ENCODE results near the gene SPATA2L. TPM values are rescaled to one million over a fixed set of nuclear protein-coding genes. Genes with fewer than 3 reads are reported as not detected.

The SPATA2L gene
- total RNA-seq, 1 donor, result 14.8 TPM

- peak; percentile 52 for DNase-seq (ENCODE audit: insufficient read length, low spot score, missing footprints)
- H3K36me3 ChIP-seq (ENCODE audit: insufficient read depth, low read length), result peaks cover 43% of the 10 kb centered on the region
- H3K27me3 ChIP-seq (ENCODE audit: insufficient read depth, low read length), result no peaks in the 10 kb centered on the region
- peaks cover 8% of the 10 kb centered on the region for H4K20me1 ChIP-seq (ENCODE audit: insufficient read depth, low read length)
- no peaks in the 10 kb centered on the region for H3K9me3 ChIP-seq (ENCODE audit: low read depth, low read length)
- TF ChIP-seq CTCF (IDR thresholded peaks at IDR 0.05; ENCODE audit: extremely low read depth, low read depth, low read length), result no peak
- H3K4me3 ChIP-seq (ENCODE audit: insufficient read depth, low read length), result no peak overlapping the region
- H3K4me2 ChIP-seq (ENCODE audit: insufficient read depth, low read length), result no peak overlapping the region
- H2AFZ ChIP-seq (ENCODE audit: low read length), result no peak overlapping the region
- no peaks in the 10 kb centered on the region for H3K4me1 ChIP-seq (ENCODE audit: insufficient read depth, low read length)
- H3K79me2 ChIP-seq (ENCODE audit: insufficient read depth, low read length), result peaks cover 2% of the 10 kb centered on the region
- H3K27ac ChIP-seq (ENCODE audit: low read depth, low read length), result no peak overlapping the region
Observed at GRCh38 chr16:89741342-89742014, 40.0 kb upstream of the SPATA2L start.

- no peak overlapping the region for H2AFZ ChIP-seq (ENCODE audit: low read length)
- peak; percentile 60 for DNase-seq (ENCODE audit: insufficient read length, low spot score, missing footprints)
- TF ChIP-seq CTCF (IDR thresholded peaks at IDR 0.05; ENCODE audit: extremely low read depth, low read depth, low read length), result no peak
- H3K9me3 ChIP-seq (ENCODE audit: low read depth, low read length), result no peaks in the 10 kb centered on the region
- H3K36me3 ChIP-seq (ENCODE audit: insufficient read depth, low read length), result peaks cover 54% of the 10 kb centered on the region
- no peak overlapping the region for H3K27ac ChIP-seq (ENCODE audit: low read depth, low read length)
- peaks cover 10% of the 10 kb centered on the region for H4K20me1 ChIP-seq (ENCODE audit: insufficient read depth, low read length)
- no peaks in the 10 kb centered on the region for H3K27me3 ChIP-seq (ENCODE audit: insufficient read depth, low read length)
- H3K79me2 ChIP-seq (ENCODE audit: insufficient read depth, low read length), result peaks cover 4% of the 10 kb centered on the region
- no peaks in the 10 kb centered on the region for H3K4me1 ChIP-seq (ENCODE audit: insufficient read depth, low read length)
- H3K4me3 ChIP-seq (ENCODE audit: insufficient read depth, low read length), result no peak overlapping the region
- H3K4me2 ChIP-seq (ENCODE audit: insufficient read depth, low read length), result no peak overlapping the region
Observed at GRCh38 chr16:89739383-89739782, 37.9 kb upstream of the SPATA2L start.

DNA sequence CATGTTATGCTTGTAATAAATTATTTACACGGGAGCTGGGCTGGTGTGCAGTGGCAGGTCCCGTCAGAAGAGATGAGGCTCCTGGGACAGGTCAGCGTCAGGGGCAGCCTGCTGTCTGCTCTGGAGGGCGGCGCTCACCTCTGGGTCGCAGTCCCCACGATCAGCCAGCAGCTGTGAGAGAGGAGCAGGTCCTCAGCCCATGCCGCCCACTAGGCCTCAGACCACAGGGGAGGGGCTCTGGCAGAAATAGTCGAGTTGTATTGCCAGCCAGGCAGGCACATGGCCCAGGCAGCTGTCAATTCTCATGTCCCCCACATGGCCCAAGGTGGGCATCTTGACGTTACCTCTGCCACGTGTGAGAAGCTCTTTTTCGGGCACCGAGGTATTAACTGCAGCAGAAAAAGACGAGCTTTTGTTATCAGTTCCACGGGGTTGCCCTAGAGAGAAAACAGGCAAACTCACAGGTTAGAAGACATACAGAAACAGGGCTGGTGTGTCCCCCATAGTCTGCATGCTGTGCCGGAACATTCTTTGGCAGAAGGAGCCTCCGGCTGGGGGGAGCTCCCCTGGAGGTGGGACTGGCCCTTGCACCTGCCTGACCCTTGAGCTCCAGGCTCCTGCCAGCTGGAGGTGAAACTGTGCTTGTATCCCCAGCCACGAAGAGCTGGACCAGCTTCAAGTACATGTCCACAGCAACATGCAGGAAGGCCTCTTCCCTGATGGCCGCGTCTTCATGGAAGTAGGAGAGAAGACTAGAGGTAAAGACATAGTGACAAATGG, 37.2 kb upstream of the SPATA2L start:
- H4K20me1 ChIP-seq (ENCODE audit: insufficient read depth, low read length), result peaks cover 10% of the 10 kb centered on the region
- H3K4me3 ChIP-seq (ENCODE audit: insufficient read depth, low read length), result no peak overlapping the region
- no peak overlapping the region for H3K27ac ChIP-seq (ENCODE audit: low read depth, low read length)
- TF ChIP-seq CTCF (IDR thresholded peaks at IDR 0.05; ENCODE audit: extremely low read depth, low read depth, low read length), result no peak
- no peak overlapping the region for H3K4me2 ChIP-seq (ENCODE audit: insufficient read depth, low read length)
- DNase-seq (ENCODE audit: insufficient read length, low spot score, missing footprints), result peak; percentile 62
- no peaks in the 10 kb centered on the region for H3K27me3 ChIP-seq (ENCODE audit: insufficient read depth, low read length)
- H2AFZ ChIP-seq (ENCODE audit: low read length), result no peak overlapping the region
- H3K4me1 ChIP-seq (ENCODE audit: insufficient read depth, low read length), result no peaks in the 10 kb centered on the region
- H3K79me2 ChIP-seq (ENCODE audit: insufficient read depth, low read length), result peaks cover 6% of the 10 kb centered on the region
- H3K9me3 ChIP-seq (ENCODE audit: low read depth, low read length), result no peaks in the 10 kb centered on the region
- H3K36me3 ChIP-seq (ENCODE audit: insufficient read depth, low read length), result peaks cover 61% of the 10 kb centered on the region

DNA sequence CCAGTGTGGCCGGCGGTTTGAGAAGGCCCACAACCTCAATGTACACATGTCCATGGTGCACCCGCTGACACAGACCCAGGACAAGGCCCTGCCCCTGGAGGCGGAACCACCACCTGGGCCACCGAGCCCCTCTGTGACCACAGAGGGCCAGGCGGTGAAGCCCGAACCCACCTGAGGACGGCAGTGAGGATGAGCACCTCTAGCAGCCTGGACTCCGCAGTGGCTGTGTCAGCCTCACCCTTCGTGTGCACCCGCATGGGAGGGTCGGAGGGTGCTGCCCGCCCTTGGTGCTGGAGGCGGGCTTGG, 36.5 kb upstream of the SPATA2L start:
- Histone ChIP-seq H3K27ac (ENCODE audit: low read depth, low read length) (no peak overlapping the region), H3K79me2 (ENCODE audit: insufficient read depth, low read length) (peaks cover 8% of the 10 kb centered on the region), H3K4me1 (ENCODE audit: insufficient read depth, low read length) (no peaks in the 10 kb centered on the region), H3K4me3 (ENCODE audit: insufficient read depth, low read length) (no peak overlapping the region), H3K4me2 (ENCODE audit: insufficient read depth, low read length) (no peak overlapping the region), H3K27me3 (ENCODE audit: insufficient read depth, low read length) (no peaks in the 10 kb centered on the region), H4K20me1 (ENCODE audit: insufficient read depth, low read length) (peaks cover 10% of the 10 kb centered on the region), H3K9me3 (ENCODE audit: low read depth, low read length) (no peaks in the 10 kb centered on the region), H2AFZ (ENCODE audit: low read length) (no peak overlapping the region), H3K36me3 (ENCODE audit: insufficient read depth, low read length) (peaks cover 67% of the 10 kb centered on the region)
- no peak for TF ChIP-seq CTCF (IDR thresholded peaks at IDR 0.05; ENCODE audit: extremely low read depth, low read depth, low read length)
- DNase-seq (ENCODE audit: insufficient read length, low spot score, missing footprints), result peak; percentile 14
